Measurements from ENCODE around the gene TOP3B. TPM values are rescaled to one million over a fixed set of nuclear protein-coding genes. Genes with fewer than 3 reads are reported as not detected.

The TOP3B gene
- polyA plus RNA-seq, 1 donor from 2014 or later: 33.7 TPM

DNA sequence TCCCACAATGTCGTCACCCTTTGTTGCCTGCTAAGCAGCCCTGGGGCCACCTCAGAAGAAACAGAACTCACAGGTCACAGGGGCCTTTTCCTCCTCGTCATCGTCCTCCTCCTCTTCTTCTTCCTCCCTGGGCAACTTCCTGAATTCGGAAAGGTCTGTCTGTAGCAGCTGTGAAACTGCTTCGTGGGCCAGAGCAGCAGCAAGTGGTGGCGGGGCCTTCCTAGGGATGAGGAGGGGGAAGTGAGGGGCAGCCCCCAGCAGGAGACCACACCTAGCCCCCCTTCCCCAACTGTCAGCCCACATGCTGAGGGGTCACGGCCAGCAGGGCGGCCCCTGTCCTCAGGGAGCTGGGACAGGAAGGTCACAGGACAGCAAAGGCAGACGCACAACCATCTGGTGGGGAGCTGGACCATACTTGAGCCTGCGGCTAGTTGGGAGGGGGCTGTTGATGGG is 43.1 kb downstream of the TOP3B start:
- H4K20me1 ChIP-seq (ENCODE audit: insufficient read depth): no peaks in the 10 kb centered on the region
- TF ChIP-seq POLR2AphosphoS5 (IDR thresholded peaks at IDR 0.05) (no peak), EP300 (conservative IDR thresholded peaks at IDR 0.05; ENCODE audit: poor library complexity, severe bottlenecking) (no peak), EZH2 (IDR thresholded peaks at IDR 0.05; ENCODE audit: borderline replicate concordance, insufficient read depth, low read length, poor library complexity, severe bottlenecking) (no peak), SMC3 (conservative IDR thresholded peaks at IDR 0.05; ENCODE audit: poor library complexity) (no peak), RAD21 (conservative IDR thresholded peaks at IDR 0.05) (no peak), MXI1 (conservative IDR thresholded peaks at IDR 0.05; ENCODE audit: poor library complexity, severe bottlenecking) (no peak), TAF1 (IDR thresholded peaks at IDR 0.05; ENCODE audit: low read depth) (no peak)
- TF ChIP-seq, protein P1, sequence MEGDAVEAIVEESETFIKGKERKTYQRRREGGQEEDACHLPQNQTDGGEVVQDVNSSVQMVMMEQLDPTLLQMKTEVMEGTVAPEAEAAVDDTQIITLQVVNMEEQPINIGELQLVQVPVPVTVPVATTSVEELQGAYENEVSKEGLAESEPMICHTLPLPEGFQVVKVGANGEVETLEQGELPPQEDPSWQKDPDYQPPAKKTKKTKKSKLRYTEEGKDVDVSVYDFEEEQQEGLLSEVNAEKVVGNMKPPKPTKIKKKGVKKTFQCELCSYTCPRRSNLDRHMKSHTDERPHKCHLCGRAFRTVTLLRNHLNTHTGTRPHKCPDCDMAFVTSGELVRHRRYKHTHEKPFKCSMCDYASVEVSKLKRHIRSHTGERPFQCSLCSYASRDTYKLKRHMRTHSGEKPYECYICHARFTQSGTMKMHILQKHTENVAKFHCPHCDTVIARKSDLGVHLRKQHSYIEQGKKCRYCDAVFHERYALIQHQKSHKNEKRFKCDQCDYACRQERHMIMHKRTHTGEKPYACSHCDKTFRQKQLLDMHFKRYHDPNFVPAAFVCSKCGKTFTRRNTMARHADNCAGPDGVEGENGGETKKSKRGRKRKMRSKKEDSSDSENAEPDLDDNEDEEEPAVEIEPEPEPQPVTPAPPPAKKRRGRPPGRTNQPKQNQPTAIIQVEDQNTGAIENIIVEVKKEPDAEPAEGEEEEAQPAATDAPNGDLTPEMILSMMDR (IDR thresholded peaks at IDR 0.05; ENCODE audit: poor library complexity, severe bottlenecking): no peak
- TF ChIP-seq, protein P2, sequence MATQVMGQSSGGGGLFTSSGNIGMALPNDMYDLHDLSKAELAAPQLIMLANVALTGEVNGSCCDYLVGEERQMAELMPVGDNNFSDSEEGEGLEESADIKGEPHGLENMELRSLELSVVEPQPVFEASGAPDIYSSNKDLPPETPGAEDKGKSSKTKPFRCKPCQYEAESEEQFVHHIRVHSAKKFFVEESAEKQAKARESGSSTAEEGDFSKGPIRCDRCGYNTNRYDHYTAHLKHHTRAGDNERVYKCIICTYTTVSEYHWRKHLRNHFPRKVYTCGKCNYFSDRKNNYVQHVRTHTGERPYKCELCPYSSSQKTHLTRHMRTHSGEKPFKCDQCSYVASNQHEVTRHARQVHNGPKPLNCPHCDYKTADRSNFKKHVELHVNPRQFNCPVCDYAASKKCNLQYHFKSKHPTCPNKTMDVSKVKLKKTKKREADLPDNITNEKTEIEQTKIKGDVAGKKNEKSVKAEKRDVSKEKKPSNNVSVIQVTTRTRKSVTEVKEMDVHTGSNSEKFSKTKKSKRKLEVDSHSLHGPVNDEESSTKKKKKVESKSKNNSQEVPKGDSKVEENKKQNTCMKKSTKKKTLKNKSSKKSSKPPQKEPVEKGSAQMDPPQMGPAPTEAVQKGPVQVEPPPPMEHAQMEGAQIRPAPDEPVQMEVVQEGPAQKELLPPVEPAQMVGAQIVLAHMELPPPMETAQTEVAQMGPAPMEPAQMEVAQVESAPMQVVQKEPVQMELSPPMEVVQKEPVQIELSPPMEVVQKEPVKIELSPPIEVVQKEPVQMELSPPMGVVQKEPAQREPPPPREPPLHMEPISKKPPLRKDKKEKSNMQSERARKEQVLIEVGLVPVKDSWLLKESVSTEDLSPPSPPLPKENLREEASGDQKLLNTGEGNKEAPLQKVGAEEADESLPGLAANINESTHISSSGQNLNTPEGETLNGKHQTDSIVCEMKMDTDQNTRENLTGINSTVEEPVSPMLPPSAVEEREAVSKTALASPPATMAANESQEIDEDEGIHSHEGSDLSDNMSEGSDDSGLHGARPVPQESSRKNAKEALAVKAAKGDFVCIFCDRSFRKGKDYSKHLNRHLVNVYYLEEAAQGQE (IDR thresholded peaks at IDR 0.05; ENCODE audit: borderline replicate concordance): no peak
- peak overlapping the region; percentile 88 for H3K9ac ChIP-seq (ENCODE audit: low read length)
- H3K27ac ChIP-seq (ENCODE audit: low read length): peak overlapping the region; percentile 96
- no peaks in the 10 kb centered on the region for H3K36me3 ChIP-seq (ENCODE audit: insufficient read depth, low read length)
- H3K9me2 ChIP-seq (ENCODE audit: insufficient read depth, low read length): no peaks in the 10 kb centered on the region
- H3K79me2 ChIP-seq (replicated peaks; ENCODE audit: insufficient read depth, low read length): no peaks in the 10 kb centered on the region
- H3K27me3 ChIP-seq (ENCODE audit: insufficient read depth, low read depth, low read length): no peaks in the 10 kb centered on the region
- no peaks in the 10 kb centered on the region for H3F3A ChIP-seq (ENCODE audit: insufficient read depth, low read length, poor library complexity, severe bottlenecking)
- no peaks in the 10 kb centered on the region for H3K9me3 ChIP-seq (ENCODE audit: low read length)
- no peak overlapping the region for H2AFZ ChIP-seq (ENCODE audit: low read depth, low read length)
- H3K4me2 ChIP-seq (ENCODE audit: low read length): no peak overlapping the region
- no peak overlapping the region for H3K4me3 ChIP-seq (ENCODE audit: low read length)

DNA sequence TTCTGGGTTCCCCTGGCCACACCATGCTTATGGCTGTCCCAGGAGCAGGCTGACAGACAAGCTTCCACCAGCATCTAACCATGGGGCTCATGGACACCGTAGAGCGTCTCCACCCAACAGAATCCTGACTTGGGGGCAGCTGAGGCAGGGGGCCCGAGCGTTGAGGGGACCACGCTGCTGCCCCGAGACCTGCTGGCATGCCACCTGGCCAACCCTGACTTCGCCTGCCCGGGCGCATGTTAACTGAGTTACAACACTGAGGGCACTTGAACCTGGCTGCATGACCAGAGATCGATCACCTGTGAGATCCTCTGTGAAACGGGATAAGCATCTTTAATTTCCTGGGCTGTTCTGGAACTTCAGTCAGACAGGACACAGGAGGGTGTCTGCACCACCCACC is 43.7 kb downstream of the TOP3B start:
- Histone ChIP-seq H3K4me2 (ENCODE audit: low read length) (peak overlapping the region; percentile 65), H3K36me3 (ENCODE audit: insufficient read depth, low read length) (no peaks in the 10 kb centered on the region), H3K9me2 (ENCODE audit: insufficient read depth, low read length) (no peaks in the 10 kb centered on the region), H3K4me3 (ENCODE audit: low read length) (peak overlapping the region; percentile 71), H3K9ac (ENCODE audit: low read length) (peak overlapping the region; percentile 88), H3K9me3 (ENCODE audit: low read length) (no peaks in the 10 kb centered on the region), H3K27me3 (ENCODE audit: insufficient read depth, low read depth, low read length) (no peaks in the 10 kb centered on the region), H3K79me2 (replicated peaks; ENCODE audit: insufficient read depth, low read length) (no peaks in the 10 kb centered on the region), H3K27ac (ENCODE audit: low read length) (peak overlapping the region; percentile 96), H2AFZ (ENCODE audit: low read depth, low read length) (peak overlapping the region; percentile 93), H4K20me1 (ENCODE audit: insufficient read depth) (no peaks in the 10 kb centered on the region), H3F3A (ENCODE audit: insufficient read depth, low read length, poor library complexity, severe bottlenecking) (no peaks in the 10 kb centered on the region)
- no peak for TF ChIP-seq TAF1 (IDR thresholded peaks at IDR 0.05; ENCODE audit: low read depth)
- no peak for TF ChIP-seq MXI1 (conservative IDR thresholded peaks at IDR 0.05; ENCODE audit: poor library complexity, severe bottlenecking)
- TF ChIP-seq EP300 (conservative IDR thresholded peaks at IDR 0.05; ENCODE audit: poor library complexity, severe bottlenecking): no peak
- no peak for TF ChIP-seq RAD21 (conservative IDR thresholded peaks at IDR 0.05)
- TF ChIP-seq, protein P1 (IDR thresholded peaks at IDR 0.05; ENCODE audit: poor library complexity, severe bottlenecking): no peak
- TF ChIP-seq SMC3 (conservative IDR thresholded peaks at IDR 0.05; ENCODE audit: poor library complexity): no peak
- no peak for TF ChIP-seq POLR2AphosphoS5 (IDR thresholded peaks at IDR 0.05)
- TF ChIP-seq, protein P2 (IDR thresholded peaks at IDR 0.05; ENCODE audit: borderline replicate concordance): no peak
- TF ChIP-seq EZH2 (IDR thresholded peaks at IDR 0.05; ENCODE audit: borderline replicate concordance, insufficient read depth, low read length, poor library complexity, severe bottlenecking): no peak

All from neural cell (in vitro differentiated cells).